Lower lobe of right lung (tissue), 2 donors: ENCODE results near the gene PPARA. TPM values are rescaled to one million over a fixed set of nuclear protein-coding genes. Genes with fewer than 3 reads are reported as not detected.
A peak's percentile ranks its signal among the peaks of the same experiment; 100 is the strongest.
"Not testable (repeated sequence)": the region's sequence is repeated elsewhere in the genome, so short reads cannot be mapped to it uniquely, and the experiment has no call there.

Source experiments
- ATAC-seq, 2 donors: fragments of 200-7000 bp; cut with Tn5 transposase; one replicate each; pipeline ENCODE4 v1.9.1; 2020 to 2022; ENCODE audit warnings: mild to moderate bottlenecking in 2 of 2, moderate library complexity in 2 of 2
- DNase-seq: peaks from one replicate; pipeline ENCODE4 v3.0.0-alpha.2; 2020
- H3K27ac ChIP-seq: fragments of 200-600 bp; one replicate; pipeline ENCODE4 v1.8.0; 2022
- H3K27me3 ChIP-seq: fragments of 200-600 bp; one replicate; pipeline ENCODE4 v1.8.0; 2022; ENCODE audit warnings: low read depth
- H3K36me3 ChIP-seq: fragments of 200-600 bp; one replicate; pipeline ENCODE4 v1.8.0; 2022; ENCODE audit warnings: mild to moderate bottlenecking
- H3K4me1 ChIP-seq: fragments of 200-600 bp; one replicate; pipeline ENCODE4 v1.8.0; 2022
- H3K4me3 ChIP-seq: fragments of 200-600 bp; one replicate; pipeline ENCODE4 v1.8.0; 2022; ENCODE audit warnings: mild to moderate bottlenecking
- H3K9me3 ChIP-seq: fragments of 200-600 bp; one replicate; pipeline ENCODE4 v1.8.0; 2022
- CTCF ChIP-seq: fragments of 200-600 bp; IDR thresholded peaks from one replicate; pipeline ENCODE4 v1.8.0; 2022; ENCODE audit warnings: antibody characterized with exemption, mild to moderate bottlenecking
- intact Hi-C: fragments of 100-400 bp; cut with DNase I; formaldehyde crosslinking; loops from one replicate; pipeline ENCODE4 v1.11.0; 2022
- total RNA-seq: library from RNA; stranded (reverse); fragmentation: NEBNext Ultra II Directional; extraction: Animal tissue kit (Norgen Biotek cat#: 25700); gene quantifications from one replicate; pipeline ENCODE4 v1.2.1, GENCODE V29; 2021
- donor health status: DM: no; HTN: yes; CAD: no; lungs with severe emphysema.

Gene PPARA
- total RNA-seq, 1 donor from 2014 or later = 20.5 TPM

GRCh38 chr22:46259374-46259773, 109.0 kb downstream of the PPARA start:
- TF ChIP-seq CTCF = no peak
- no peak for ATAC-seq
- intact Hi-C loops = no loop called here

GRCh38 chr22:46260038-46260437, 109.7 kb downstream of the PPARA start:
- H3K9me3 ChIP-seq = no peaks in the 10 kb centered on the region
- peaks cover 10% of the 10 kb centered on the region for H3K27me3 ChIP-seq
- ATAC-seq (no peak), DNase-seq (no peak)
- peaks cover 3% of the 10 kb centered on the region for H3K4me1 ChIP-seq
- H3K27ac ChIP-seq = no peak overlapping the region
- TF ChIP-seq CTCF = no peak
- no peak overlapping the region for H3K4me3 ChIP-seq
- H3K36me3 ChIP-seq = no peaks in the 10 kb centered on the region
- intact Hi-C loops = no loop called here

More at GRCh38 chr22:46259374-46259773, 109.0 kb downstream of the PPARA start:
- no peaks in the 10 kb centered on the region for H3K9me3 ChIP-seq
- H3K4me3 ChIP-seq = no peak overlapping the region
- DNase-seq = no peak
- H3K27me3 ChIP-seq = peaks cover 10% of the 10 kb centered on the region
- H3K36me3 ChIP-seq = no peaks in the 10 kb centered on the region
- H3K4me1 ChIP-seq = peaks cover 3% of the 10 kb centered on the region
- H3K27ac ChIP-seq = no peak overlapping the region

- peak; percentile 65 to 67 for ATAC-seq
- Histone ChIP-seq H3K4me3 (peak overlapping the region; percentile 32), H3K9me3 (no peaks in the 10 kb centered on the region), H3K27me3 (peaks cover 10% of the 10 kb centered on the region), H3K4me1 (peaks cover 11% of the 10 kb centered on the region), H3K27ac (no peak overlapping the region), H3K36me3 (no peaks in the 10 kb centered on the region)
- DNase-seq = peak; percentile 84
- TF ChIP-seq CTCF = peak; percentile 40
- intact Hi-C loops = no loop called here
Measured at GRCh38 chr22:46262449-46263215, 112.3 kb downstream of the PPARA start.

GRCh38 chr22:46263216-46263590, 112.9 kb downstream of the PPARA start, which contains the start of gene PKDREJ:
Gene PKDREJ, minus strand, starts transcription at chr22:46263343. Its CDS starts 21 bp downstream, at chr22:46263322.
- no peak for TF ChIP-seq CTCF
- DNase-seq (no peak), ATAC-seq (no peak)
- intact Hi-C loops = no loop called here
- Histone ChIP-seq H3K4me1 (peaks cover 13% of the 10 kb centered on the region), H3K9me3 (no peaks in the 10 kb centered on the region), H3K36me3 (no peaks in the 10 kb centered on the region), H3K27me3 (peaks cover 10% of the 10 kb centered on the region), H3K4me3 (peak within 1 kb of the TSS; percentile 32), H3K27ac (no peak within 1 kb of the TSS)

GRCh38 chr22:46264520-46264919, 114.2 kb downstream of the PPARA start:
- H3K9me3 ChIP-seq, H3K4me3 ChIP-seq, intact Hi-C loops, H3K36me3 ChIP-seq, DNase-seq, ATAC-seq, H3K27ac ChIP-seq: not testable (repeated sequence)
- H3K4me1 ChIP-seq = peaks cover 26% of the 10 kb centered on the region
- peaks cover 10% of the 10 kb centered on the region for H3K27me3 ChIP-seq

- intact Hi-C loops, H3K4me3 ChIP-seq, H3K9me3 ChIP-seq, H3K27ac ChIP-seq, ATAC-seq, H3K36me3 ChIP-seq, DNase-seq: not testable (repeated sequence)
- peaks cover 10% of the 10 kb centered on the region for H3K27me3 ChIP-seq
- H3K4me1 ChIP-seq = peaks cover 29% of the 10 kb centered on the region
Measured at GRCh38 chr22:46265627-46266026, 115.3 kb downstream of the PPARA start.
